Epithelial cell of esophagus (primary cell): ENCODE data around the gene ZNF211.

Source experiments
- DNase-seq: peaks from one replicate; pipeline ENCODE4 v3.0.0; 2010; ENCODE audit warnings: low read depth
- H3K4me3 ChIP-seq: 2 replicates; pipeline ENCODE4 v1.5.1; 2011; ENCODE audit warnings: mild to moderate bottlenecking, low read length, control low read depth
- TF ChIP-seq, protein P1 (sequence below): IDR thresholded peaks from 2 replicates; pipeline ENCODE4 v1.5.1; 2011; ENCODE audit warnings: low read depth, mild to moderate bottlenecking, low read length, control low read depth, inconsistent platforms; ENCODE audit not compliant: insufficient read depth; ENCODE audit errors: missing control alignments

Gene ZNF211

DNA sequence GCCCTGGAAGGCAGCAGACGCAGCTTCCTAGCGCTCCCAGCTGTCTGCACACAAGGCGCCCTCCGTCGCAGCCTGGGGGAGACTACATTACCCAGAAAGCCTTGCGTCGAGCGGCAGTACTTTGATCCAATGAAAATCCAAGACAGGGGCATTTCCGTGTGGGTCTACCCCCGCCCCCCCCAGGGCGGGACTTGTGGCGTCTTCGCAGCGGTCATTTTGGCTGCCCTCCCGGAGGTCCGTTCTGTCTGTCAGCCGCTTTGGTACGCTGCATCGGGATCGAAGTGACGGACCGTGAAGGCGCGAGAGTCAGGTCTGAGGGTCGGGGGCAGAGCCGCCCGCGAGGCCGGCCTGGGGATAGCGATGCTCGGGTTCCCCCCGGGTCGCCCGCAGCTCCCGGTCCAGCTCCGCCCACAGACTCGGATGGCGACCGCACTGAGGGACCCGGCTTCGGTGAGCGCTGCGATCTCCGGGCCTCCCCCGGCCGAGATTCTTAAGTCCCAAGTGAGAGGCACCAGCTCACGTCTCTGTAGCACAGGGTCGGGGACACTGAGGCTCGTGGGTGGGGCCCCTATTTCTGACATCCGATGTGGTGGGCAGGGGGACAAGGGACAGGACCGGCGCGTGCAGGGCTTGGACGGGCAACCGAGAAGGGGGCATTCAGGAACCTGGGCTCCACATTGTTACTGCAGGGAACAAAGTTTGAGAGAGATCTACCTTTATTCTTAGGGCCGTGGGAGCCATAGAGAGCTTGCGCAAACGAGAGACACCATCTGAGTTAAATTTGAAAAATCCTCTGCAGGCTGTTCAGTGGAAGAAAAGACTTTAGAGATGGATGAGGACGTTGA, at the start of gene ZNF211:
Gene ZNF211 (plus strand): TSS at position 182 of the 845 bp plus-strand sequence. CDS start 179 bp downstream, at position 361.
- H3K4me3 ChIP-seq, result peak within 1 kb of the TSS; percentile 90
- TF ChIP-seq, protein P1, sequence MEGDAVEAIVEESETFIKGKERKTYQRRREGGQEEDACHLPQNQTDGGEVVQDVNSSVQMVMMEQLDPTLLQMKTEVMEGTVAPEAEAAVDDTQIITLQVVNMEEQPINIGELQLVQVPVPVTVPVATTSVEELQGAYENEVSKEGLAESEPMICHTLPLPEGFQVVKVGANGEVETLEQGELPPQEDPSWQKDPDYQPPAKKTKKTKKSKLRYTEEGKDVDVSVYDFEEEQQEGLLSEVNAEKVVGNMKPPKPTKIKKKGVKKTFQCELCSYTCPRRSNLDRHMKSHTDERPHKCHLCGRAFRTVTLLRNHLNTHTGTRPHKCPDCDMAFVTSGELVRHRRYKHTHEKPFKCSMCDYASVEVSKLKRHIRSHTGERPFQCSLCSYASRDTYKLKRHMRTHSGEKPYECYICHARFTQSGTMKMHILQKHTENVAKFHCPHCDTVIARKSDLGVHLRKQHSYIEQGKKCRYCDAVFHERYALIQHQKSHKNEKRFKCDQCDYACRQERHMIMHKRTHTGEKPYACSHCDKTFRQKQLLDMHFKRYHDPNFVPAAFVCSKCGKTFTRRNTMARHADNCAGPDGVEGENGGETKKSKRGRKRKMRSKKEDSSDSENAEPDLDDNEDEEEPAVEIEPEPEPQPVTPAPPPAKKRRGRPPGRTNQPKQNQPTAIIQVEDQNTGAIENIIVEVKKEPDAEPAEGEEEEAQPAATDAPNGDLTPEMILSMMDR, result no peak
- DNase-seq, result peak; percentile 94

DNA sequence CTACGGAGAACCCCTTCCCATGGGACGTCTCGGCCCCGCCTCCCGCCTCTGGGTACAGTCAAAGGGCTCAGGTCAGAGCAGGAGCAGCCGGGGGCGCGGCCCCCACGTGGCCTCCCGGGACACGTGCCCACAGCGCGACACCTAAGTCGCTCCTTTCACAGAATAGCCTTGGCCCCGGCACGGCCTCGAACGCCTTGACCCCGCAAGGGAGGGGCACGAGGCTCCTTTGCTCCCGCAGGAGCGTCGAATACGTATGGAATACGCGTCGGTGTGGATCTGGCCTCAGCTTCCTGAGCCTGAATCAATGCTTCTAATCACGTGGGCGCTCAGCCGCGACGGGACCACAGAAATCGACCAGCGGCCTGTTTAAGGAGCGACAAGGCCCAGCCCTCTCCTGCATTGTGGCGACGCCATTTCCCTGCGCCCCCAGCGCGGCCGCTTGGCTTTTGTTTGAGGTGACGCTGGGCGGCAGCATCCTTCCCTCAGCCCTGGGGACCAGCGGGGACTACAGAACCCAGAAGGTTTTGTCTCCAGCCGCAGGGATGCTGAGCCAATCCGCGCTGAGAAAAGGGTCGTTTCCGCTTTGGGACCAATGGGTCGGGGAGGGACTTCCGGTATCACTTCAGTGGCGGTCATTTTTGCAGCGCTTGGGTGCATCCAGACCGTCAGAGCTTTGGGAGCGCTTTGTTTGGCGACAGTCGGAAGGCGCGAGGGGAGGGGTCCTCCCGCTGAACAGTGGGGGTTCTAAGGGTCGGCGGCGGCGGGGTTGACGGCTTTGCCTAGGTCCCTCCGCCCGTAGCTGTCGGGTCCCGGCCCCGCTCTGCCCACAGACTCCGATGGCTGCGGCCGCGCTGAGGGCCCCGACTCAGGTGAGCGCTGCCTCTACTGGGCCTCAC, 49.2 kb upstream of the ZNF211 start, which contains the start of gene ZIK1:
Gene ZIK1 (plus strand): TSS at position 625 of the 896 bp plus-strand sequence. CDS start 212 bp downstream, at position 837.
- TF ChIP-seq, protein P1, result peak; percentile 2
- H3K4me3 ChIP-seq, result peak within 1 kb of the TSS; percentile 66
- DNase-seq, result peak; percentile 90

DNA sequence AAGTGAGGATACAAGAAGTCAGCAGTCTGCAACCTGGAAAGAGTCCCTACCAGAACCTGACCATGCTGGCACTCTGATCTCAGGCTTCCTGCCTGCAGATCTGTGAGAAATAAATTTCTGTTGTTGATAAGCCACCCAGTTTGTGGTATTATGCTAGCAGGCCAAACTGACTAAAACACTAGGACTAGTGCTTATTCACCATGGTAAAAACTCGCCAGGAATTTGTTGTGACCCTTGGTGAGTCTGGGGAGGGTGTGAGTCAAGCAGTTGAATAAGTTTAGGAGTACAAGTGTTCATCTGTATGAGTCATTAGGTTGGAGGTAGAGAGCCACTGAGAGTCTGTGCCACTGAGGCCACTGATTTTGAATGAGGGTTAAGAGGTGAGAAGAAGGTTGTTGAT, 45.4 kb upstream of the ZNF211 start:
- TF ChIP-seq, protein P1, result no peak
- H3K4me3 ChIP-seq, result no peak overlapping the region
- DNase-seq, result peak; percentile 60

DNA sequence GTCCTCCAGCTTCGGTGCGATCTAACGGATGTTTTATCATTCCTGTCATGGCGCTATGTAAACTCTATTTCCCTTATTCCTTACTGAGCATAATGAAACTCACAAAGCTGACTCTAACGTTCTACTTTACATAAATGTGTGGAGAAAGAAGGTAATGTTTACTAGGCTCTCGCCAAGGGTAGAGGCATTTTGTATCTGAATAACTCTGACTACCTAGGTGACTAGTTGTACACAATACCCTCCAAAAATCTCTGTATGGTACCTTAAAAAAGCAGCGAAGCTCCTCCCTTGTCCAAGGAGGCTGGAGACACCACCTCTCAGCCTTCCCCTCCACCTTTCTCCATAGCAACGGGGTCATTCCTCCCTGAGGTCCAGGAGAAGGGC, 33.6 kb upstream of the ZNF211 start:
- TF ChIP-seq, protein P1, result no peak
- H3K4me3 ChIP-seq, result peak overlapping the region; percentile 75
- no peak for DNase-seq

DNA sequence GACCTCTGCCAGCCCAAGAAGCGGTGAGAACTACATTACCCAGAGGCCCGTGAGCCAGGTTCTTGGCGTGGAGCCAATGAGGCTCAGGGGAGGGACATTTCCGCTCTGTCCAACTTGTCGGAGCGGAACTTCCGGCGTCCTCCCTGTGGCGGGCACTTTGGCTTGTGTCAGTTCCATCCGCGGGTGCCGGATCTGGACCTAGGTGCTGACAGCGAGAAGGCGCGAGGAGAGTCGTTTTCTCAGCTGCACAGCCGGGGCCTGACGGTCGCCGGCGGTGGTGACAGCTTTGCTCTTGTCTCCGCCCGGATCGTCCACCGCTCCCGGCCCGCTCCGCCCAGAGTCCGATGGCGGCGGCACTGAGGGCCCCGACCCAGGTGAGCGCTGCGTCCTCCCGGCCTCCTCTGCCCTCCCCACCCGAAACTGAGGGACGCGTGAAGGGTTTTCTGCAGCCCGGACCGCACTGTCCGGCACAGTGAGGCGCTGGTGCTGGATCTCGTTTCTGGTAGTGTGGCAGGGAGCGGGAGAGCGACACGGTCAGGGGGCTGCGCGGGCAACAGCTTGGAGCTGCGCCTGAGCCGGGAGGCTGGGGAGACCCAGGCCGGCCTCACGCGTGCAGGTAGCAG, 33.1 kb upstream of the ZNF211 start, which contains the start of gene ZNF530:
Gene ZNF530 (plus strand): TSS at position 125 of the 623 bp plus-strand sequence. CDS start 4,461 bp downstream, outside the sequence.
- peak within 1 kb of the TSS; percentile 75 for H3K4me3 ChIP-seq
- TF ChIP-seq, protein P1, result no peak
- peak; percentile 94 for DNase-seq

DNA sequence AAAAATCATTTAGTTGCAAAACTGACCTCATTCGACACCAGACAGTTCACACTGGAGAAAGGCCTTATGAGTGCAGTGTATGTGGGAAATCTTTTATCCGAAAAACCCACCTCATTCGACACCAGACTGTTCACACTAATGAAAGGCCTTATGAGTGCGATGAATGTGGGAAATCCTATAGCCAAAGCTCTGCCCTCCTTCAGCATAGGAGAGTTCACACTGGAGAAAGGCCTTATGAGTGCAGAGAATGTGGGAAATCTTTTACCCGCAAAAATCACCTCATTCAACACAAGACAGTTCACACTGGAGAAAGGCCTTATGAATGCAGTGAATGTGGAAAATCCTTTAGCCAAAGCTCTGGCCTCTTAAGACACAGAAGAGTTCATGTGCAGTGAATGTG, 26.0 kb upstream of the ZNF211 start:
- TF ChIP-seq, protein P1, result no peak
- H3K4me3 ChIP-seq, result no peak overlapping the region
- no peak for DNase-seq
